ENCODE results near the gene APBA1.

APBA1 gene

DNA sequence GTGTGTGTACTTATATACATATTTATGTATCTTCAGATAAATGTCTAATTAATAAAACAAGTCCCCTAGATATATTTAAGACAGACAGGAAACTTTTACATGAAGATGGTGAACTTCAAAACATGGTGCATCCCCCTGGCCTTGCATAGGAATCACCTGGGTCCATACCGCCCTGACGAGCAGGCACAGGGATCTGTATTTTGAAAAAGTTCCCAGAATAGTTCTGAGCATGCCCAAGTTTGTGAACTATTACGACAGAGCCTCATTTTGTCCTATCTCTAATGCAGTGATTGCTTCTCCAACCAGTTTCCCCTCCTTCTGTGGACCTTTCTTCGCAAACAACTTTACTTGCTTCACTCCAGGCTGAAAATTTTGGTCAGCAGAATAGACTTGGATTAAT, 98.1 kb downstream of the APBA1 start:
- no peak for DNase-seq

GRCh38 chr9:69573651-69574050, 98.5 kb downstream of the APBA1 start:
- no peak for DNase-seq

DNA sequence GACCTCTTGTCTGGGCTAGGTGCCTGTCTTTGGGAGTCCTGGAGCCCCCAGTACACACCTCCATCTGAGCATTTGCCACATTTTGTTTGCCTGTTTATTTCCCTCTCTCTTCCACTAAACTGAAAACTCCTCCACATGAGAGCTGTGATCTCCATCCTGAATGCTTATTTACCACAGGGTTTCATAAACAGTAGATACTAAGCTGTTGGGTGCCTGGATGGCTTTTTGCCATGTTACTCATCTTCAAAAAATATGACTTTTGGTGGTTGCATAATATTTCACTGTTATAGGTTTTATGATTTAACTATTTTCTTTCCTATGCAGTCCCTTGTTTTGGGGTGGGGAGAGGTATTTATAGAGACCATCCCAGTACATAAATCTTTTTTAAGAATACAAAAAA, 99.6 kb downstream of the APBA1 start:
- DNase-seq: no peak

GRCh38 chr9:69571032-69571431, 101.1 kb downstream of the APBA1 start:
- DNase-seq: no peak

- DNase-seq: no peak
Observed at GRCh38 chr9:69569738-69570451, 102.3 kb downstream of the APBA1 start.

DNA sequence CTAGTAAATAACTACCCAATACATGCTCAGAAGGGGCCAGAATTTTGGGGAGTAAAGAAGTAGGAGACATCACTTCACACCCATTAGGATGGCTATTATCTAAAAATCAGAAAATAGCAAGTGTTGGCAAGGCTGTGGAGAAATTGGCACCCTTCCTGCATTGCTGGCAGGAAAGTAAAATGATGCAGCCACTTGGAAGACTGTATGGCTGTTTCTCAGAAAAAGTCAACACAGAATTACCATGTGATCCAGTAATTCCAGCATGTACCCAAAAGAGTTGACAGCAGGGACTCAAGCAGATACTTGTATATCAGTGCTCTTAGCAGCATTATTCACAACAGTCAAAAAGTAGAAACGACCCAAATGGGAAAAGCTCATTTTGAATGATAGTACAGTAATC, 107.6 kb downstream of the APBA1 start:
- DNase-seq: no peak

DNA sequence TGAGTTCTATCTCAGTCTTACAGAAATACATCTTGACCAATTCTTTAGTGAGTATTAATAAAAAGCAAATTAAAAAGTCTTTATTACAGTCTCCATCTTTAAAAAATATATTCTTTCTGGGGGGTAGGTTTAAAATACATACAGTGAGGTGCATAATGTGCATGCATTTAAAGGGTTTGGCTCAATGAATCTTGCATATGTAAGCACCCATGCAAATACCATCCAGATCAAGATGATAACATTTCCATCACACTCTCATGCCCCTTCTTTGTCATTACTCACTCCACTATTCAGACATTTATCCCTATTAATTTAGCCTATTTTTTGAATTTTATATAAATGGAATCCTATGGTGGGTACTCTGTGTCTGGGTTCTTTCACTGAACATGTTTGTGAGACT, 113.0 kb downstream of the APBA1 start:
- DNase-seq: no peak

GRCh38 chr9:69556707-69557106, 115.5 kb downstream of the APBA1 start:
- DNase-seq: no peak

DNA sequence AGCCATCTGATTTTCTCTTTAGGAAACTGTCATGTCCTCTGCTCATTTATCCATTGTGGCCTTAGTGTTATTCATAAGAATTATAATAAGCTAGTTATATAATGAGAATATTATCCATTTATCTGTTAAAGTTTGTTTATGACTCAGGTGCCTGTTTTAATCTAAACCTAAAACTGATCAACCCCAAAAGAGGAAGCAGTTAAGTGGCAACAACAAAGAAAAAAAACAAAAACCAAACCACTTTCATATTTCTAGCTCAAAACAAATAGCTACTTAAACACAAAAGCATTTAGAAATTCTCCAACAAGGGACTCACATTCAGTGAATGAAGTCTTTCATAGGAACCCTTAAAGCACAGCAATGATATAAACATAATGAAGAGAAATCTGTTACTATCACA, 116.4 kb downstream of the APBA1 start:
- no peak for DNase-seq

GRCh38 chr9:69554945-69555344, 117.2 kb downstream of the APBA1 start:
- DNase-seq: no peak

DNA sequence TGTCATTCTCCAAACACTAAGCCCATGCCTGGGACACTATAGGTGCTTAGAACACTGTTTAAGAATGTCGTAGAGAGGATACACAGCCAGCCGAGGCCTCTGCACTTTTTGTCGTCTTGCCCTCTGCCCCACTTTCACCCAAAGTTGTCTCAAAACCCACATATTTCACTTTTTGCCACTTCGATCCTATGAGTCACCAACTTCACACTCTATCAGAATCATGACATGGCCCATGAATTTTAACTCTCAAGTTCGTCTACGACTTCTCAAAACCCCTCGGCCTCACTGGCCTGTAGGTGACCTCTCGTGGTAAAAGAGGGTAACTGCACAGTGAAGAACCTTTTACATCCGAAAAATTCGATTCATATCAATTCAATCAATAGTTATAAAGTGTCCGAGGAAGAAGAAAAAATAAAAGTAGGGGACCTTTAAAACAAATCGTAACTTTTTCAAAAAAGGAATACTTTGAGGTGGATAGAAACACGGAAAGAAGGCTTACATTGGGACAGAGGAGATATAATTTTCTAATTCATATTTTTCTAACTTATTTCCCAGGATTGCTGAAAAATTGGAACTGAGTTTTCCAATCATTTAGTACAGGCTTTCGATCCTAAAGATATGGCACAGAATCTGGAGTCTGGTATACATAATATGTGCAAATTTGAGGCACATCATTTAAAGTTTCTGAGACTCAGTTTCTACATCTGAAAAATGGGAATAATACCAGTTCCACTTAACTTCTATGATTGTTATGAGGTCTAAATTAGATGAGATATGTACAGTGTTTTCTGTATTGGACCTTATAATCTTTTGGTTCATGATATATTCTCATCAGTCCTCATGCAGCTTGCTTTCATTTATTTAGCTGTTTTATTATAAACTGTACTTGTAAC, 122.6 kb downstream of the APBA1 start:
- DNase-seq: peak; percentile 15

DNA sequence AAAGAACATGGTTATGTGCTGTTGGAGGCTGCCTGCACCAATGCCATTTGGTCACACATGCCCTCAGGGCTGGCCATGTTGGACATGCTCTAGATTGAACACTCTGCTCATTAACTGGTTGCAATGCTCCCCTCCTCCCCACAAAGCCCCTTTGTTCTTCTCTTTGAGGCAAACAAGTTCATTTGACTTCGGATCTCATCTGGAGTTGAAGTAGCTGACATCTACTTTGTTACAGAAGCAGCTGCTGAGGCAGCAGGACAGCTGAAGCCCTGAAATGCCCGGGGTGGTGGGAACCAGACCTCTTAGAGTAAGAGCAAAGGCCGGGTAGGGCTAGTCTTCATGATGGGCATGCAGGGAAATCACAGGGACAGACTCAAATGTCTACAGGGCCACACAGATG, 123.5 kb downstream of the APBA1 start:
- DNase-seq: no peak

- no peak for DNase-seq
Observed at GRCh38 chr9:69546265-69546664, 125.9 kb downstream of the APBA1 start.

DNA sequence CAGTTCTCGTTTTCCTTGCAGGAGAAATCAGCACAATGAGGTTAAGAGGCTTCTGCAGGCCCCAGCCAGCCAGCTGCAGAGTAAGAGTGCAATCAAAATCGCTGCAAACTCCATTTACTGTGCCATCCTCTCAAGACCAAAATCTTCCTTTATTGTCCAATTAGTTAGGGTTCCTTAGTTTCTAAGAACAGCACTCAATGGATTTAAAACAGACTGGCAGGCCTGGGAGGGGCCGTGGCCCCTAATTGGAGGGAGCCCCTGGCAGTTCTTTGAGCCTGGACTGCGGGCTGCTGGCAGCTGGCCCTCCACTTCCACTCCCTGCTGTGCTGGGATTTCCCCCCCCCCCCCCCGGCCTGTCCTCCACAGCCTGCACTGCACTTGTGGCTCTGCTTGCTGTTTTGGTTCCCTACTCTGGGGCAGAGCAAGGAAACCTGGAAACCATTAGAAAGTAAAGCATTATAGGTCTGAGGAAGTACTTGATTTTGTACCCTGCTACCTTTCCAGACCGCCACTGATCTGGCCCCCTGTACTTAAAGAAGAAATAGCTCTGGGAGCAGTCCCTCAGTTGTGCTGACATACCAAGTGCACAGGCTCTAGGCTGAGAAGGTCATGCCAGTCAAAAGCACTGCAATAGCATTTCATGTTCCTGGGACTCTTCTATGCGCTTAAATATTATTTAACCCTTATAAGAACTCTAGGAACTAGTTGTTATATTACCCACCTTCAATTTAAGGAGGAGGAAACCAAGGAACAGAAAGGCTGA, 129.0 kb downstream of the APBA1 start:
- DNase-seq: no peak

- no peak for DNase-seq
Observed at GRCh38 chr9:69542058-69542457, 130.1 kb downstream of the APBA1 start.

DNA sequence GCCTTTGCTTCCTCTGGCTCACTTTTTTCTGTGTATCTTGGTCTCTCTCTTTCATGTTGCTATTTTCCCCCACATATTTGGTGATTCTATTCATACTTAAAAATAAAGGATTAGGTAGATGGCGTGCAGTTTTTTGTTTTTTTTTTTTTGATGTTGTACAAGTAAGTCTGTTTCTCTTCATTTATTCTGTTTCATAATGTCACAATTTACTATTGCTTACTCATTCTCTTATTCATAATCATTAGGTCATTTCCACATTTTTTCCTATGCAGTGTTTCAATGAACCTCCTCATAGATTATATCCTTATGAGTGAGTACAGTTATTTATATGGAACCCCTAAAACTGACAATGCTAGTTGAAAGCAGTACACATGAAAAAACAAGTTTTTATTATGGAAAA, 136.3 kb downstream of the APBA1 start:
- DNase-seq: no peak

DNA sequence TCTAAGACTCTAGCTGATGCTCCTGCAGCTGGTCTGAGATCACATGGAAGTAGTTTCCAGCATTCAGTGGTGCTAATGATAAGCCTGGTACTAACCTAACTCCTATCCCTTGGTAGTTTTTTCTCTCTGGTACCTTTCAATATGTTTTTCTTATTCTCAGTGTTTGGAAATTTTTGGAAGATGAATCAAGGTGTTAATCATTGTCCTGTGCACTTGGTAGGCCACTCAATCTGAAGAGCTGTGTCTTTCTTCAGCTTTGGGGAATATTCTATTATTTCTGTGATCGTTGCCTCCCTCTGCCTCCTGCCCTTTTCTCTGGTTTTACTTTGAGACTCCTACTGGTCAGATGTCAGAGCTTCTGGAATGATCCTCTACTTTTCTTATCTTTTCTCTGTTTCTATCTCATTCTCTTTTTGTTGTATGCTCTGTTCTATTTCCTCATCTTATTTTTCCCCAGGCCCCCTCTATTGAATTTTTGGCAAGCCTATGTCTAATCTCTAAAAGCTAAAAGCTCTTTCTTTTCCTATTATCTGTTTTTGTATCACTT, 136.8 kb downstream of the APBA1 start:
- DNase-seq: no peak

- no peak for DNase-seq
Observed at GRCh38 chr9:69532396-69532795, 139.8 kb downstream of the APBA1 start.

GRCh38 chr9:69527454-69527853, 144.7 kb downstream of the APBA1 start:
- DNase-seq: no peak

- DNase-seq: no peak
Observed at GRCh38 chr9:69526699-69527098, 145.5 kb downstream of the APBA1 start.

- DNase-seq: no peak
Observed at GRCh38 chr9:69519470-69520240, 152.5 kb downstream of the APBA1 start.
